ENCODE measurements around the gene LILRB4.

DNA sequence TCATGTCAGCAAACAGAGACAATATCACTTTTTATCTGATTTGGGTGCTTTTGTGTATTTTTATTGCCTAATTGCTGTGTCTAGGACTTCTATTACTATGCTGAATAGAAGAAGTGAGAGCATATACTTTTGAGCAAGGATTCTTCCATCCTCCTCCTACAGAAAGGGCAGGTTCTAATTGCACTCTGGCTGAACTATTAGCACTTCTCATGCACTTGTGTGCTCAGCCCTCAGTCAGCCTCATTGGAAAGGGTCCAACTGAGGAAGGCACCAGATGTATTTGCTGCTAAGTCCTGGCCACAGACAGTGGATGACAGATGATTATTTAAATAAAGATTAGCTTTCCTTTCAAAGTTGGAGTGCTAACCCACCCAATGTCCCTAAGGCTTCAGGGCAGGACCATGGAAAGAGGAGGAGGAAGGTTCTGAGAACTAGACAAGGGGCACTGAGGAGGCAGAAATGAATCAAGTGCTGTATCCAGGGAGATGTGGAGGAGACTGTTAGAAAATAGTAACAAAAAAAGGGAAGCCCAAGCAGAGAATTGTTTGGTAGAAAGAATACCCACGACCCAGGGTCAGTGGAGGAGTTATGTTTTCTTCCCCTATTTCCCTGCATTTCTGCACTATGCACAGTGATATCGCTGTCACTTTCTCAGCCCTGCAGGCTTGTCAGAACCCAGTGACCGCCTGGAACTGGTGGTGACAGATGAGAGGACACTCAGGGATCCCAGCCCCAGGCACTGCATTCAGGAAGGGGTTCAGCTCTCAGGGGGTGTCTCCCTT, 8.0 kb downstream of the LILRB4 start:
- no peak for TF ChIP-seq POLR2A (IDR thresholded peaks at IDR 0.05; ENCODE audit: low read length)
- no peak for TF ChIP-seq GATA1 (IDR thresholded peaks at IDR 0.05; ENCODE audit: low read depth, low read length)

All from erythroblast (primary cell).